NB4 (cell line): ENCODE data around the gene OTOP2.

Experiments
- MYC ChIP-seq: IDR thresholded peaks from 2 replicates; pipeline ENCODE4 v1.6.1; 2011; ENCODE audit warnings: low read depth, low read length
- POLR2A ChIP-seq: IDR thresholded peaks from 2 replicates; pipeline ENCODE4 v1.6.1; 2011; ENCODE audit warnings: mild to moderate bottlenecking; ENCODE audit not compliant: insufficient read length; ENCODE audit errors: extremely low read depth
- TF ChIP-seq, protein P1 (sequence below): IDR thresholded peaks from one replicate; pipeline ENCODE4 v1.5.1; 2012; ENCODE audit warnings: low read depth, low read length
- TF ChIP-seq, protein P2 (sequence below): IDR thresholded peaks from 2 replicates; pipeline ENCODE4 v1.6.1; 2011; ENCODE audit warnings: low read depth, low read length

DNA sequence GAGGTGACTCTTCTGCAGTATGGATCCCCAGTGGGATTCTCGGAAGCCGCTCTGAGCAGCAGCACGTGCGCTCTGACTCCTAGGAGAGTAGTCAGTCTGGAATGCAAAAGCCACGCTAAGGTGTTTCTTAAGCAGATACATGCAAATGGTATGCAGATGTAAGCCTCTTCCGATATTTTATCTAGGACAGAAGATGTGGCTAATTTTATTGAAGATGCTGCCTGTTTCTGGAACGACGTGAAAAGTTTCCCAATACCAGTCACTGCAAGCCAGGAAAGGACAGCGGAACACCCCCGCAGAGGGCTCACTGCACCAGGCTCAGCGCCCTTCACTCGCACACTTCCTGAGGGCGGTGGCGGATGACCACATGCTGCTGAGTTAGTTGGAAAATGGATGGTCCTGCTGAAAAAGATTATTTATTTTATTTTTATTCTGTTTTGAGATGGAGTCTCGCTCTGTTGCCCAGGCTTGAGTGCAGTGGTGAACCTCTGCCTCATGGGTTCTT lies 40.8 kb upstream of the OTOP2 start:
- TF ChIP-seq, protein P1, sequence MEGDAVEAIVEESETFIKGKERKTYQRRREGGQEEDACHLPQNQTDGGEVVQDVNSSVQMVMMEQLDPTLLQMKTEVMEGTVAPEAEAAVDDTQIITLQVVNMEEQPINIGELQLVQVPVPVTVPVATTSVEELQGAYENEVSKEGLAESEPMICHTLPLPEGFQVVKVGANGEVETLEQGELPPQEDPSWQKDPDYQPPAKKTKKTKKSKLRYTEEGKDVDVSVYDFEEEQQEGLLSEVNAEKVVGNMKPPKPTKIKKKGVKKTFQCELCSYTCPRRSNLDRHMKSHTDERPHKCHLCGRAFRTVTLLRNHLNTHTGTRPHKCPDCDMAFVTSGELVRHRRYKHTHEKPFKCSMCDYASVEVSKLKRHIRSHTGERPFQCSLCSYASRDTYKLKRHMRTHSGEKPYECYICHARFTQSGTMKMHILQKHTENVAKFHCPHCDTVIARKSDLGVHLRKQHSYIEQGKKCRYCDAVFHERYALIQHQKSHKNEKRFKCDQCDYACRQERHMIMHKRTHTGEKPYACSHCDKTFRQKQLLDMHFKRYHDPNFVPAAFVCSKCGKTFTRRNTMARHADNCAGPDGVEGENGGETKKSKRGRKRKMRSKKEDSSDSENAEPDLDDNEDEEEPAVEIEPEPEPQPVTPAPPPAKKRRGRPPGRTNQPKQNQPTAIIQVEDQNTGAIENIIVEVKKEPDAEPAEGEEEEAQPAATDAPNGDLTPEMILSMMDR = no peak
- TF ChIP-seq POLR2A (no peak), MYC (no peak)
- TF ChIP-seq, protein P2, sequence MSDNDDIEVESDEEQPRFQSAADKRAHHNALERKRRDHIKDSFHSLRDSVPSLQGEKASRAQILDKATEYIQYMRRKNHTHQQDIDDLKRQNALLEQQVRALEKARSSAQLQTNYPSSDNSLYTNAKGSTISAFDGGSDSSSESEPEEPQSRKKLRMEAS = no peak
